ENCODE measurements around the gene DRD2.

Gene DRD2

DNA sequence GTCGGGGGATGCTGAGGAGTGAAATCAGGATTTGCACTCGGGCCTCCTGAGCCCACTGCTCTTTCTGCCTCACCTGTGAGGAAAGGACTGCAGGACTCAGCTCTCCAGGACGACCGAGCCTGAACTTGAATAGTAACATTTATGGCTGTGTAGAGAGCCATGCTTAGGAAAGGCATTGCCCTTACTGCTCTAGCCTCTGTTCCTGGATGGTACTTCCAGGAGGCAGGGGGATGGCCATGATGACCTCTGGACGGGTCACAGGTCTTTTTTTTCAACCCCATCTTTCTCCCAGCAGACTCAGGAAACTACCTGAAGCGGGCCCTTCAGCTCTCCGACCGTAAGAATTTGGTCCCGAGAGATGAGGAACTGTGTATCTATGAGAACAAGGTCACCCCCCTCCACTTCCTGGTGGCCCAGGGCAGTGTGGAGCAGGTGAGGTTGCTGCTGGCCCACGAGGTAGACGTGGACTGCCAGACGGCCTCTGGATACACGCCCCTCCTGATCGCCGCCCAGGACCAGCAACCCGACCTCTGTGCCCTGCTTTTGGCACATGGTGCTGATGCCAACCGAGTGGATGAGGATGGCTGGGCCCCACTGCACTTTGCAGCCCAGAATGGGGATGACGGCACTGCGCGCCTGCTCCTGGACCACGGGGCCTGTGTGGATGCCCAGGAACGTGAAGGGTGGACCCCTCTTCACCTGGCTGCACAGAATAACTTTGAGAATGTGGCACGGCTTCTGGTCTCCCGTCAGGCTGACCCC is 76.3 kb downstream of the DRD2 start:
- FAIRE-seq (no peak), DNase-seq (ENCODE audit: insufficient read length, low spot score) (no peak)
- no peak for TF ChIP-seq PAX5 (IDR thresholded peaks at IDR 0.05; ENCODE audit: insufficient read depth, low read length, severe bottlenecking)
- no peak for TF ChIP-seq SPI1 (IDR thresholded peaks at IDR 0.05; ENCODE audit: low read depth, low read length)
- no peak for TF ChIP-seq POLR2AphosphoS5 (IDR thresholded peaks at IDR 0.05; ENCODE audit: low read depth, low read length)
- TF ChIP-seq TAF1 (IDR thresholded peaks at IDR 0.05; ENCODE audit: low read depth, low read length), result no peak
- TF ChIP-seq POU2F2 (IDR thresholded peaks at IDR 0.05; ENCODE audit: low read depth, low read length), result no peak
- no peak for TF ChIP-seq POLR2A (IDR thresholded peaks at IDR 0.05; ENCODE audit: low read depth, low read length)

DNA sequence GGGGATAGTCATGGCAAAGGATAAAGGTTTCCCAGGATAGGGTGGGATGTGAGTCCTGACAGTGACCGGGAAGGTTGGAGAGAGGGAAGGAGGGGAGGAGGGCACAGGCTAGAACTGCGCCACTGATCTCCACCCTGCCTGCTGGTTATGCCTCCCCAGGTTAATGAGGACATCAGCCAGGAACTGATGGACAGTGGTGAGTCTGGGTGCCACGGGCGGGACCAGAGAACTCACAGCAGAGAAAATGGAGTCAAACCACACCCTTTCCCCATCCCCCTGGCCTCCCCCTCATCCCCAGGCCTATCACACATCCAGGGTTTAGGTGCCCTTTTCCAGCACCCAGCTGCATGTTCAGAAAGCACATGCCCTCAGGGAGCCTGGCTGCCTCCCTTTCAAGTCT is 77.4 kb downstream of the DRD2 start:
- TF ChIP-seq POLR2AphosphoS5 (IDR thresholded peaks at IDR 0.05; ENCODE audit: low read depth, low read length) (no peak), TAF1 (IDR thresholded peaks at IDR 0.05; ENCODE audit: low read depth, low read length) (no peak), PAX5 (IDR thresholded peaks at IDR 0.05; ENCODE audit: insufficient read depth, low read length, severe bottlenecking) (no peak), POLR2A (IDR thresholded peaks at IDR 0.05; ENCODE audit: low read depth, low read length) (no peak)
- FAIRE-seq (no peak), DNase-seq (ENCODE audit: insufficient read length, low spot score) (no peak)

- FAIRE-seq (no peak), DNase-seq (ENCODE audit: insufficient read length, low spot score) (no peak)
- TF ChIP-seq SPI1 (IDR thresholded peaks at IDR 0.05; ENCODE audit: low read depth, low read length) (no peak), POU2F2 (IDR thresholded peaks at IDR 0.05; ENCODE audit: low read depth, low read length) (no peak), TAF1 (IDR thresholded peaks at IDR 0.05; ENCODE audit: low read depth, low read length) (no peak), POLR2AphosphoS5 (IDR thresholded peaks at IDR 0.05; ENCODE audit: low read depth, low read length) (no peak), PAX5 (IDR thresholded peaks at IDR 0.05; ENCODE audit: insufficient read depth, low read length, severe bottlenecking) (no peak)
Observed at GRCh38 chr11:113397212-113397611, 78.0 kb downstream of the DRD2 start.

- TF ChIP-seq SPI1 (IDR thresholded peaks at IDR 0.05; ENCODE audit: low read depth, low read length) (no peak), POLR2A (IDR thresholded peaks at IDR 0.05; ENCODE audit: low read depth, low read length) (no peak), POU2F2 (IDR thresholded peaks at IDR 0.05; ENCODE audit: low read depth, low read length) (no peak), PAX5 (IDR thresholded peaks at IDR 0.05; ENCODE audit: insufficient read depth, low read length, severe bottlenecking) (no peak), TAF1 (IDR thresholded peaks at IDR 0.05; ENCODE audit: low read depth, low read length) (no peak), POLR2AphosphoS5 (IDR thresholded peaks at IDR 0.05; ENCODE audit: low read depth, low read length) (no peak)
- FAIRE-seq (no peak), DNase-seq (ENCODE audit: insufficient read length, low spot score) (no peak)
Observed at GRCh38 chr11:113396690-113397089, 78.5 kb downstream of the DRD2 start.

- DNase-seq (ENCODE audit: insufficient read length, low spot score) (no peak), FAIRE-seq (no peak)
- no peak for TF ChIP-seq SPI1 (IDR thresholded peaks at IDR 0.05; ENCODE audit: low read depth, low read length)
- TF ChIP-seq POLR2A (IDR thresholded peaks at IDR 0.05; ENCODE audit: low read depth, low read length), result no peak
Observed at GRCh38 chr11:113395782-113396336, 79.3 kb downstream of the DRD2 start.

DNA sequence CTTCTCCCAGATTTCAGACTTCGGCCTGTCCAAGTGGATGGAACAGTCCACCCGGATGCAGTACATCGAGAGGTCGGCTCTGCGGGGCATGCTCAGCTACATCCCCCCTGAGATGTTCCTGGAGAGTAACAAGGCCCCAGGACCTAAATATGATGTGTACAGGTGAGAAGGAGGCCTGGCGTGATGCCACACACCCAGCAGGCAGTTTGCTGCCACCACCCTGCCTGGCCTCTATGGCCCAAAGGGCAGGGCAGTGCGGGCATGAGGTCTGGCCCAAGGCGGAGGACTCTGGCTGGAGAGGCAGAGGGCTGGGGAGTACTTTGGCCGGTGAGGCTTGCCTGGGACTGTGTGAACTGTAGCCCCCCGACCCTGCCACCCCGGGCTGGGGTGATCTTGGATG is 80.3 kb downstream of the DRD2 start:
- FAIRE-seq (no peak), DNase-seq (ENCODE audit: insufficient read length, low spot score) (no peak)
- no peak for TF ChIP-seq PAX5 (IDR thresholded peaks at IDR 0.05; ENCODE audit: insufficient read depth, low read length, severe bottlenecking)
- TF ChIP-seq SPI1 (IDR thresholded peaks at IDR 0.05; ENCODE audit: low read depth, low read length), result no peak
- no peak for TF ChIP-seq POLR2AphosphoS5 (IDR thresholded peaks at IDR 0.05; ENCODE audit: low read depth, low read length)
- no peak for TF ChIP-seq POU2F2 (IDR thresholded peaks at IDR 0.05; ENCODE audit: low read depth, low read length)
- no peak for TF ChIP-seq TAF1 (IDR thresholded peaks at IDR 0.05; ENCODE audit: low read depth, low read length)
- TF ChIP-seq POLR2A (IDR thresholded peaks at IDR 0.05; ENCODE audit: low read depth, low read length), result no peak

DNA sequence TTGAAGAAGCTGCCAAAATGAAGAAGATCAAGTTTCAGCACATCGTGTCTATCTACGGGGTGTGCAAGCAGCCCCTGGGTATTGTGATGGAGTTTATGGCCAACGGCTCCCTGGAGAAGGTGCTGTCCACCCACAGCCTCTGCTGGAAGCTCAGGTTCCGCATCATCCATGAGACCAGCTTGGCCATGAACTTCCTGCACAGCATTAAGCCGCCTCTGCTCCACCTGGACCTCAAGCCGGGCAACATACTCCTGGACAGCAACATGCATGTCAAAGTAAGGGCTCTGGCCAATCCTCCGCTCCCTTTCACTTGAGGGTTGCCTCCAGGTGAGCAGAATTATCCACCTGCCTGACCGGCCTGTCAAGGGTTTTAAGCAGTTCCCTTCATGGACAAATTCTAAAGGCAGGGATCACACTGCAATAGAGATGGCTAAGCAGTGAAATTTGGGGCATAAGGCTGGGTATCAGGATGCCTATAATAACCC is 81.7 kb downstream of the DRD2 start:
- FAIRE-seq (no peak), DNase-seq (ENCODE audit: insufficient read length, low spot score) (no peak)
- no peak for TF ChIP-seq PAX5 (IDR thresholded peaks at IDR 0.05; ENCODE audit: insufficient read depth, low read length, severe bottlenecking)
- no peak for TF ChIP-seq POLR2A (IDR thresholded peaks at IDR 0.05; ENCODE audit: low read depth, low read length)
- no peak for TF ChIP-seq SPI1 (IDR thresholded peaks at IDR 0.05; ENCODE audit: low read depth, low read length)
- no peak for TF ChIP-seq TAF1 (IDR thresholded peaks at IDR 0.05; ENCODE audit: low read depth, low read length)
- TF ChIP-seq POU2F2 (IDR thresholded peaks at IDR 0.05; ENCODE audit: low read depth, low read length), result no peak
- no peak for TF ChIP-seq POLR2AphosphoS5 (IDR thresholded peaks at IDR 0.05; ENCODE audit: low read depth, low read length)

GRCh38 chr11:113392236-113392921 is 82.8 kb downstream of the DRD2 start:
- TF ChIP-seq POLR2A (IDR thresholded peaks at IDR 0.05; ENCODE audit: low read depth, low read length), result no peak
- TF ChIP-seq PAX5 (IDR thresholded peaks at IDR 0.05; ENCODE audit: insufficient read depth, low read length, severe bottlenecking), result no peak
- no peak for TF ChIP-seq SPI1 (IDR thresholded peaks at IDR 0.05; ENCODE audit: low read depth, low read length)
- TF ChIP-seq TAF1 (IDR thresholded peaks at IDR 0.05; ENCODE audit: low read depth, low read length), result no peak
- no peak for TF ChIP-seq POLR2AphosphoS5 (IDR thresholded peaks at IDR 0.05; ENCODE audit: low read depth, low read length)
- no peak for TF ChIP-seq POU2F2 (IDR thresholded peaks at IDR 0.05; ENCODE audit: low read depth, low read length)
- no peak for FAIRE-seq
- no peak for DNase-seq (ENCODE audit: insufficient read length, low spot score)

DNA sequence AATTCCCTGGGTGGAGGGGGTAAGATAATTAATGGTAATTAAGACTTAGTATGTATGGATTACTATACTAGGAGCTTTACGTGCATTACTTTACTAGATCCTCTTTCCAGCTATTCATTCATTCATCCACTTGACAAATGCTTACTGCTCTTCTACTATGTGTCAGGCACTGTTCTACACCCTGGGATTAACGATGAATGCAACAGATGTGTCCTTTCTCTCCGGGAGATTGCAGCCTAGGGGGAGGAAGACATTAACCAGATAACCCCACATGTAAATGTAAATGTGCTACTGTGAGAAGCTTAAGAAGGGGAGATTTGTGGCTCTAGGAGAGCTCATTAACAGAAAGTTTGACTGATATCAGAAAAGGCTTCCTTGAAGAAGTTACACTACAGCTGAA is 85.9 kb downstream of the DRD2 start:
- no peak for FAIRE-seq
- DNase-seq (ENCODE audit: insufficient read length, low spot score), result no peak
- TF ChIP-seq SPI1 (IDR thresholded peaks at IDR 0.05; ENCODE audit: low read depth, low read length) (no peak), PAX5 (IDR thresholded peaks at IDR 0.05; ENCODE audit: insufficient read depth, low read length, severe bottlenecking) (no peak), POLR2AphosphoS5 (IDR thresholded peaks at IDR 0.05; ENCODE audit: low read depth, low read length) (no peak), POU2F2 (IDR thresholded peaks at IDR 0.05; ENCODE audit: low read depth, low read length) (no peak), TAF1 (IDR thresholded peaks at IDR 0.05; ENCODE audit: low read depth, low read length) (no peak), POLR2A (IDR thresholded peaks at IDR 0.05; ENCODE audit: low read depth, low read length) (no peak)
